H1 (cell line): ENCODE results near the gene CIT. TPM values are rescaled to one million over a fixed set of nuclear protein-coding genes. Genes with fewer than 3 reads are reported as not detected.

Source experiments
- CHD7 ChIP-seq: fragments of 300-600 bp; sonication (generic); IDR thresholded peaks from 2 replicates; pipeline ENCODE4 v1.7.1; 2012; ENCODE audit warnings: low read length, moderate library complexity, mild to moderate bottlenecking, inconsistent platforms; ENCODE audit not compliant: insufficient replicate concordance
- CTBP2 ChIP-seq: IDR thresholded peaks from 2 replicates; pipeline ENCODE4 v1.7.0; 2011; ENCODE audit warnings: borderline replicate concordance, mild to moderate bottlenecking, moderate library complexity, mixed read lengths, low read length; ENCODE audit not compliant: insufficient read depth, insufficient read length
- E2F6 ChIP-seq: IDR thresholded peaks from 2 replicates; pipeline ENCODE4 v1.6.1; 2012; ENCODE audit warnings: inconsistent platforms
- RXRA ChIP-seq: IDR thresholded peaks from 2 replicates; pipeline ENCODE4 v1.6.1; 2011; ENCODE audit warnings: low read depth, mild to moderate bottlenecking, low read length, moderate library complexity; ENCODE audit not compliant: insufficient read depth
- SP4 ChIP-seq: IDR thresholded peaks from 2 replicates; pipeline ENCODE4 v1.6.1; 2012; ENCODE audit warnings: low read length, inconsistent platforms
- polyA plus RNA-seq, 7 experiments: library from polyadenylated mRNA; depleted of rRNA in 3 of 7; stranded (reverse) in 5 of 7; unstranded in 2 of 7; fragments of >200 nt in 5 of 7; fragments of 200-250 nt in 2 of 7; gene quantifications; 1 replicate in 5 of 7; 2 replicates in 1 of 7; 4 replicates in 1 of 7; pipeline versions ENCODE4 v1.2.1 to v1.2.3, GENCODE V29; 2011 to 2013; ENCODE audit warnings: missing spikeins in 2 of 7, mixed read lengths in 2 of 7
- total RNA-seq: library from RNA; stranded (reverse); fragmentation: NEBNext Ultra II Directional; extraction: Animal tissue kit (Norgen Biotek cat#: 25700); gene quantifications from 2 replicates; pipeline ENCODE4 v1.2.1, GENCODE V29; 2021

CIT gene
- total and polyA plus RNA-seq, 2 of the 8 experiments (the other 6 are each of a cell fraction or from before 2014, with no cell fraction given), result 17.1 to 60.9 TPM

- TF ChIP-seq CHD7, result no peak
- no peak for TF ChIP-seq RXRA
- TF ChIP-seq E2F6, result no peak
- no peak for TF ChIP-seq SP4
- TF ChIP-seq CTBP2, result no peak
Observed at GRCh38 chr12:119850330-119850729, 26.8 kb downstream of the CIT start (continued).
